ENCODE results near the gene MUC5B. TPM values are rescaled to one million over a fixed set of nuclear protein-coding genes. Genes with fewer than 3 reads are reported as not detected.
A peak's percentile ranks its signal among the peaks of the same experiment; 100 is the strongest.

Gene MUC5B
- total RNA-seq, 1 donor from 2014 or later = not detected

DNA sequence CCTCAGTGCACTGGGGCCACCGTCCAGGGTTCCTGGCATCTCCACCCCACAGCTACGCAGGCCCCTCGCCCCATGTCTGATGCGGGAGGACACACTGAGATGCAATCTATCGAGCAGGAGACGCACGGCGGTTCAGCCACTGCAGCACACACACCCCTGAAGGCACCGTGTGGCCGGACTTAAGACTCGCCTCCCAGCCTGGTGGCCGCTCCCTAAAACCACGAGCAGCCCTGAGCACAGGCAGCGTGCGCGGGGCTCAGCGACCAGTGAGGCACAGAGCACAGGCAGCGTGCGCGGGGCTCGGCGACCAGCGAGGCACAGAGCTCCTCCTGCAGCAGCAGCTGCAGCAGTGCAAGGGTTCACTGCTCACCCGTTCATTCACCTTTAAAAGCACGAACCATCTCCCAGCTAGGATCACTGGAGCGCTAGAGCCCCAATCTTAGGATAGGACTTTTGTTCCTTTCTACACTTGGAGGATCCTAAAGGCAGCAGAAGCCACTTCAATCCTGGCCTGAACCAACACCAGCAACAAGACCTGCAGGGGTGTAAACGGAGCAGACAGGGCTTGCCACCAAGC is 55.2 kb downstream of the MUC5B start:
- no peak for FAIRE-seq
- DNase-seq (ENCODE audit: low read depth) = no peak
- H3K4me3 ChIP-seq (ENCODE audit: low read depth, low read length) = no peak overlapping the region
- TF ChIP-seq CTCF (IDR thresholded peaks at IDR 0.05; ENCODE audit: insufficient read depth, low read length, severe bottlenecking) = no peak
- no peaks in the 10 kb centered on the region for H3K27me3 ChIP-seq (ENCODE audit: control insufficient read depth, insufficient read depth, low read length)
- peaks cover 40% of the 10 kb centered on the region for H3K36me3 ChIP-seq (ENCODE audit: control insufficient read depth, insufficient read depth, low read length)

DNA sequence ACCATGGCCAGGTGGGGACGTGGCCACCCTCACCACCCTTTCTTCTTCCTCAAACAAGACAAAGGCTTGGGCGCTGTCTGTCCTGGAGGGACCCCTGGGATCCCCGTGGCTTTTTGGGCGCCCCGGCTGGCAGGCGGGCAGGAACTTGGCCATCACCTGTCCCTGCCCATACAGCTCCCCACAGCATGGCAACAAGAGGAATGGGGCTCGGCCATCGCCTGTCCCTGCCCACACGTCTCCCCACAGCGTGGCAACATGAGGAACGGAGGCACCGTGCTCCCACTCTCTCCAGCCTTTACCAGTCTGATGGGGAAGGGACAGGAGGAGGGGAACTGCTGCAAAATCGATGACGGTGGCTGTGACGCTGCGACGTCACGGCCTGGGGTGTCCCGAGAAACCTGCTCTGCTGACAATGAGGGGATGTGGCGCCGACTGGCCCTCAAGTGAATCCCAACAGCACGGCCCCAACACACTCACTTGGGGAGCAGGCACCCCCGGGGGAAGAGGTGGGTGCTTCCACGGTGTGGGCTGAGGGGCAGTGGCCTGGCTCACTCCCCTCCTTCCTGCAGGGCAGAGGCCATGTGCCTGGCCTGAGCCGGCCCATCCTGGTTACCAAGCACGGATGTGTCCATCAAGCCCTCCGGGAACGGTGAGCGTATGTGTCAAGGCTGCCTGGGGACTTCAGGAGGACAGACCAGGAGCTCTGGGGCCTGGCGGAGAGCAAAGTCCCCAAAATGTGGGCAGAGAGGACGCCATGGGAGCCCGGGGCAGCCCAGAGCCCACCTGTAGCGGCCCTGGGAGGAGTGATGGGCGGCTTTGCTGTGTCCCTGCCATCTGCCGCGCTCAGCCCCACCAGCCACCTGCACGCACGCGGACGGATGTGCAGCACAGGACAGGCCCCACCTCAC is 56.2 kb downstream of the MUC5B start:
- no peak for FAIRE-seq
- no peaks in the 10 kb centered on the region for H3K27me3 ChIP-seq (ENCODE audit: control insufficient read depth, insufficient read depth, low read length)
- no peak overlapping the region for H3K4me3 ChIP-seq (ENCODE audit: low read depth, low read length)
- H3K36me3 ChIP-seq (ENCODE audit: control insufficient read depth, insufficient read depth, low read length) = peaks cover 44% of the 10 kb centered on the region
- TF ChIP-seq CTCF (IDR thresholded peaks at IDR 0.05; ENCODE audit: insufficient read depth, low read length, severe bottlenecking) = no peak
- DNase-seq (ENCODE audit: low read depth) = no peak

GRCh38 chr11:1279674-1280055 is 56.8 kb downstream of the MUC5B start:
- DNase-seq (ENCODE audit: low read depth) (no peak), FAIRE-seq (peak; percentile 32)
- Histone ChIP-seq H3K27me3 (ENCODE audit: control insufficient read depth, insufficient read depth, low read length) (no peaks in the 10 kb centered on the region), H3K36me3 (ENCODE audit: control insufficient read depth, insufficient read depth, low read length) (peaks cover 46% of the 10 kb centered on the region), H3K4me3 (ENCODE audit: low read depth, low read length) (no peak overlapping the region)
- no peak for TF ChIP-seq CTCF (IDR thresholded peaks at IDR 0.05; ENCODE audit: insufficient read depth, low read length, severe bottlenecking)

GRCh38 chr11:1280116-1281035 is 57.5 kb downstream of the MUC5B start:
- no peak for DNase-seq (ENCODE audit: low read depth)
- no peaks in the 10 kb centered on the region for H3K27me3 ChIP-seq (ENCODE audit: control insufficient read depth, insufficient read depth, low read length)
- H3K36me3 ChIP-seq (ENCODE audit: control insufficient read depth, insufficient read depth, low read length) = peaks cover 47% of the 10 kb centered on the region
- TF ChIP-seq CTCF (IDR thresholded peaks at IDR 0.05; ENCODE audit: insufficient read depth, low read length, severe bottlenecking) = no peak
- FAIRE-seq = no peak
- H3K4me3 ChIP-seq (ENCODE audit: low read depth, low read length) = no peak overlapping the region

- TF ChIP-seq CTCF (IDR thresholded peaks at IDR 0.05; ENCODE audit: insufficient read depth, low read length, severe bottlenecking) = no peak
- no peak for DNase-seq (ENCODE audit: low read depth)
- no peak for FAIRE-seq
- Histone ChIP-seq H3K27me3 (ENCODE audit: control insufficient read depth, insufficient read depth, low read length) (no peaks in the 10 kb centered on the region), H3K4me3 (ENCODE audit: low read depth, low read length) (no peak overlapping the region), H3K36me3 (ENCODE audit: control insufficient read depth, insufficient read depth, low read length) (peaks cover 52% of the 10 kb centered on the region)
Observed at GRCh38 chr11:1281326-1281973, 58.6 kb downstream of the MUC5B start.
